Measurements from ENCODE around the gene PARP9. TPM values are rescaled to one million over a fixed set of nuclear protein-coding genes. Genes with fewer than 3 reads are reported as not detected.
"Not testable (repeated sequence)": the region's sequence is repeated elsewhere in the genome, so short reads cannot be mapped to it uniquely, and the experiment has no call there.

The PARP9 gene
- total RNA-seq, 1 donor from 2014 or later: 29.8 TPM

DNA sequence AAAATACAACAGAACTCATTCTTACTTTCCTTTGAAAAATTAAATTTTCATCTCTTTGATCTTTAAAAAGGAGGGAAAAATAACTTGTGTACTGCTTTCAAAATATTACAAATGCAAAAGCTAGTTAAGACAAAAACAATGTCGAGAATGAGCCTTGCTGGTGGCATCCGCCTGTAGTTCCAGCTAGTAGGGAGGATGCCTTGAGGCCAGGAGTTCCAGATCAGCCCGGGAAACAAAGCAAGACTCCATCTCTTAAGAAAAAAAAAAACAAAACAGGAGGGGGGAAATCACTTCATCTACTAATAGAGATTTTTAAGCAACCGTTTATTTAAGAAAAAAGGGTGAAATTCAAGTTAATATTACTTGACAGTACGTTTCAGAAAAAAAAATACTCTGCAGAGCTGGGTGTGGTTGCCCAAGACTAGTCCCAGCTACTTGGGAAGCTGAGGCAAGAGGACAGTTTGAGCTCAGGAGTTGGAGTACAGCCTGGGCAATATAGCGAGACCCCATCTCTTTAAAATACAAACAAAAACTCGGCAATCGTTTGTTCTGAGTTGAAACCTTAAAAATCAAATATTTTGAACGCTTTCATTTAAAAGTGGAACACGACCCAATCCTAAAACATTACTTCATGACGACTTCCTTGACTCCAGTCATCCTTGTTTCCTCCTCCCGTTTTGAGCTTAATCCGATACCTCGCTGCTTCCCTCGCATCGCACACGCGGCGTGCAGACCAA, 50.5 kb downstream of the PARP9 start:
- Mint-ChIP-seq H3K36me3 (ENCODE audit: low read depth) (peaks cover 26% of the 10 kb centered on the region), H3K9me3 (no peaks in the 10 kb centered on the region), H3K4me1 (ENCODE audit: low read depth) (peaks cover 31% of the 10 kb centered on the region), H3K27ac (peak overlapping the region; percentile 90), H3K4me3 (ENCODE audit: low read depth) (peak overlapping the region; percentile 87), H3K27me3 (ENCODE audit: low read depth) (peaks cover 2% of the 10 kb centered on the region)
- intact Hi-C loops (cut with micrococcal nuclease): loop anchor here (1.0 to 10.0 kb wide), 5 partner anchors 21 to 769 kb away; partner anchors contain the start of genes GOLGB1 and WDR5B
- no peak for DNase-seq (ENCODE audit: low spot score)

DNA sequence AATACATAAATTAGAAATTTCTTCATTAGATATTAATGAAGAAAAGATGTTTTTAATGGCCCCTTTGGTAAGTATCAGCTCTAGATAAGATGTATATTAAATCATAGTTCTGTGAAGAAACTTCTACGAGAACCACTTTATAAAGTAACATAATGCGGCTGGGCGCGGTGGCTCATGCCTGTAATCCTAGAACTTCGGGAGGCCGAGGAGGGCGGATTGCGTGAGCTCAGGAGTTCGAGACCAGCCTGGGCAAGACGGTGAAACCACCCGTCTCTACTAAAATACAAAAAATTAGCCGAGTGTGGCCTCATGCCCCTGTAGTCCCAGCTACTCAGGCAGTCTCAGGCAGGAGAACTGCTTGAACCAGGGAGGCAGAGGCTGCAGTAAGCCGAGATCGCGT, 51.8 kb downstream of the PARP9 start:
- peaks cover 42% of the 10 kb centered on the region for H3K4me1 Mint-ChIP-seq (ENCODE audit: low read depth)
- intact Hi-C loops (cut with micrococcal nuclease): loop anchor here (5.0 to 10.0 kb wide), 2 partner anchors 40 to 767 kb away; partner anchors contain the start of gene GOLGB1
- H3K9me3 Mint-ChIP-seq: no peaks in the 10 kb centered on the region
- H3K27ac Mint-ChIP-seq: no peak overlapping the region
- no peak overlapping the region for H3K4me3 Mint-ChIP-seq (ENCODE audit: low read depth)
- no peaks in the 10 kb centered on the region for H3K27me3 Mint-ChIP-seq (ENCODE audit: low read depth)
- H3K36me3 Mint-ChIP-seq (ENCODE audit: low read depth): peaks cover 31% of the 10 kb centered on the region
- no peak for DNase-seq (ENCODE audit: low spot score)

DNA sequence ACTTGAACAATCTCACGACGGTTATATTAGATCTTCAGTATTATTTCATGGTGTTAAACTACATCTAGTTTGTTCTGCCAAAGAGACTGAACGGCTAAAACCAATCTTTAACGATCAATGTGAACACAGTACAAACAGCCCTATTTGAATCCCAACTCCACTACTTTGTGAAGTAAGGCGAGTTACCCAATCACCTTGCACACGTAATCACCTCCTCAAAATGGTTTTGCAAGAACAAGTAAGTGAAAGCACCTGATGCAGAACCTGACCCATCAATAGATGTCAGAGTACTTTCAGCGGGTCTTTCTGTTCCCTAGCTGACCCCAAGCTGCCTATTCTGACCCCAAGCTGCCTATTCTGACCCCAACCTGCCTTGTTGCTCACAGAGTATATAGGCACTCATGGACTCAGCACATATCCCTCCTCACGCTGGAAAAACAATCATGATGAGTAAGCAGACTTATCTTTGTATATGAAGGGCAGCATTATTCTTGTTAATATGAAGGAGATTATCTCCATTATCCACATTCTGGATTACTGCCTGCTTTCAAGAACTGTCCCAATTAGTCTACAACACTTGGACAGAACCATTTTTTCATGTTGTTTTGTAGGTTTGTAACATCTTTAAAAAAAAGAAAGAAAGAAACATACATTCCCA, 53.1 kb downstream of the PARP9 start:
- intact Hi-C loops (cut with micrococcal nuclease): loop anchor here (5.0 to 10.0 kb wide), 2 partner anchors 39 to 766 kb away; partner anchors contain the start of gene GOLGB1
- H3K27ac Mint-ChIP-seq: no peak overlapping the region
- H3K4me1 Mint-ChIP-seq (ENCODE audit: low read depth): peaks cover 47% of the 10 kb centered on the region
- H3K4me3 Mint-ChIP-seq (ENCODE audit: low read depth): no peak overlapping the region
- peaks cover 31% of the 10 kb centered on the region for H3K36me3 Mint-ChIP-seq (ENCODE audit: low read depth)
- no peaks in the 10 kb centered on the region for H3K9me3 Mint-ChIP-seq
- H3K27me3 Mint-ChIP-seq (ENCODE audit: low read depth): no peaks in the 10 kb centered on the region
- no peak for DNase-seq (ENCODE audit: low spot score)

DNA sequence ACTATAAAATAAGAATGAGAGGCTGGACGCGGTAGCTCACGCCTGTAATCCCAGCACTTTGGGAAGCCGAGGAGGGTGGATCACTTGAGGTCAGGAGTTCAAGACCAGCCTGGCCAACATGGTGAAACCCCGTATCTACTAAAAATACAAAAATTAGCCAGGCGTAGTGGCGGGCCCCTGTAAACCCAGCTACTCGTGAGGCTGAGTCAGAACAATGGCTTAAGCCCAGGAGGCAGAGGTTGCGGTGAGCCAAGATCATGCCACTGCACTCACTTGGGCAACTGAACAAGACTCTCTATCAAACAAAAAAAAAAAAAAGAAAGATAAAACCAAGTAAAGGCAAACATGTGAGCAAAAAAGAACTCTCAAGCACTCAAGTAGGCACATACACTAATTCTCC, 55.2 kb downstream of the PARP9 start:
- H3K27ac Mint-ChIP-seq; DNase-seq (ENCODE audit: low spot score); H3K9me3 Mint-ChIP-seq; intact Hi-C loops (cut with micrococcal nuclease); H3K27me3 Mint-ChIP-seq (ENCODE audit: low read depth); H3K4me3 Mint-ChIP-seq (ENCODE audit: low read depth): not testable (repeated sequence)
- Mint-ChIP-seq H3K4me1 (ENCODE audit: low read depth) (peaks cover 47% of the 10 kb centered on the region), H3K36me3 (ENCODE audit: low read depth) (peaks cover 39% of the 10 kb centered on the region)

DNA sequence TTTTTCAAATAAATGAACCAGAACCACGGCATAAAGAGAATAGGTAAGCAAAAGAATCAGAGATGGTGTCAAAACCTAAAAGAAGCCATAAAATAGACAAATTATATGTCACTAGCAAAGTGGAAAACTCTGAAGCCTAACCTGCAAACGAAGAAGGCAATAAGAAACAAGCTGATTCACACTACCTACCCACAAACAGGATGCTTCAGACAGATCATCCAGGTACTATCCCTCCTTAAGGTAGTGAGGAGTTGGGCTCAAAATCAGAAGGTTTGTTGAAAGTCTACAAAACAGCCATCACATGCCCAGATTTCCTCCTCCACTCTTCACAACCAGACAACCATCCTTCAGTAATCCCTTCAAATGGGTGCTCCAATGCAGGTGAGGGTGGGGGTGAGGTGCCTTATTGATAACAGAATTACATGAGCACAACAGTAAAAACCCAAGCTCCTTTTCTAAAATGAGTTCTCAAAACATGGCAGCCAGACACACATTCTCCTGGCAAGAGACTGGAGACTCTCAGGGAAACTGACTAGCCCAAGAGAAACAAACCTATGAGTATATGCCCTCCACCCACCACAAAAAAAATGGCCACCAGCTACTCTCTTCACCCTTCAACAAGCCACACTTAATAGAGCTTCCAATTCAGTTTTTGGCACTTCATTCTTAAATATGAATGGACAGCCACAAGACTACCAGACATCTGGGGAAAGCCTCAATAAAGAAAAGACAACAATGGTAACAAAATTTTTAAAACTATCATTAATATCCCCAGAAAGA, 55.8 kb downstream of the PARP9 start:
- intact Hi-C loops (cut with micrococcal nuclease): no loop called here
- Mint-ChIP-seq H3K9me3 (no peaks in the 10 kb centered on the region), H3K27ac (no peak overlapping the region), H3K4me1 (ENCODE audit: low read depth) (peaks cover 49% of the 10 kb centered on the region), H3K36me3 (ENCODE audit: low read depth) (peaks cover 41% of the 10 kb centered on the region), H3K27me3 (ENCODE audit: low read depth) (no peaks in the 10 kb centered on the region), H3K4me3 (ENCODE audit: low read depth) (no peak overlapping the region)
- DNase-seq (ENCODE audit: low spot score): no peak

DNA sequence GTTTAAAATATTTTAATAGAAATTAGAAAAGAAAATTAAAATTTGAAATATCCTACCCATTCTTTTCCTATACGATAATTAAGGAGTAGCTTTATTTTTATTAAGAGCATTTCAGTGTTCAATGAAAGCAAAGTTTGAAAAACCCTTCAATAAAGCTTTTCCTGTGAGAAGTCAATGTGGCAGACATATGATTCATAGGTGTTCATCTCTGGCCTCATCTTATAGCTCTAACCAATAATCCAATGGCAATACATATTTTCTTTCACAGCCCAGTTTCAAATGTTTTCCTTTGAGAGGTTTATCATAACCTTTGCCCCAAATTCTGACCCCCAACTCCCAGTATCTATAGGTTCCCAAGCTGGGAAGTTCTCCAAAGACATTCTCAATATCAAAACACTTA, 57.6 kb downstream of the PARP9 start:
- Mint-ChIP-seq H3K4me1 (ENCODE audit: low read depth) (peaks cover 46% of the 10 kb centered on the region), H3K4me3 (ENCODE audit: low read depth) (no peak overlapping the region), H3K9me3 (no peaks in the 10 kb centered on the region), H3K27ac (peak overlapping the region; percentile 4), H3K36me3 (ENCODE audit: low read depth) (peaks cover 37% of the 10 kb centered on the region), H3K27me3 (ENCODE audit: low read depth) (no peaks in the 10 kb centered on the region)
- intact Hi-C loops (cut with micrococcal nuclease): no loop called here
- DNase-seq (ENCODE audit: low spot score): no peak

DNA sequence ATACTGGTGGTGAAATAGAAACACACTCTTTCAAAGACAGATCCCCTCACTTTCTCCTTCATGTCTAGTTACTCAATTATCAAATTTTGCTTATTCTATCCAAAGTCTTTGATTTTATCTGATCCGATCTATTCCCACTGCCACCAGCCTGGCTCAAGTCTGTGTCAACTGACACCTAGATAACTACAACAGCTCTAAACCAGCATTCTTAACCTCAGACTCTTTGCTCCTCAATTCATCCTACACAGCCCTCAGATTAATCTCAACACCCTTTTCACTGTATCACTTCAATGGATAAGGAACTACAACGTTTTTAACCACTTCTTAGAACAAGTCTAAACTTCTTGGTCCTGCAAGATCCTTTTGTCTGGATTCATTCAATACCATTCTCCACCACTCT, 58.4 kb downstream of the PARP9 start:
- H3K4me1 Mint-ChIP-seq (ENCODE audit: low read depth): peaks cover 44% of the 10 kb centered on the region
- no peaks in the 10 kb centered on the region for H3K27me3 Mint-ChIP-seq (ENCODE audit: low read depth)

DNA sequence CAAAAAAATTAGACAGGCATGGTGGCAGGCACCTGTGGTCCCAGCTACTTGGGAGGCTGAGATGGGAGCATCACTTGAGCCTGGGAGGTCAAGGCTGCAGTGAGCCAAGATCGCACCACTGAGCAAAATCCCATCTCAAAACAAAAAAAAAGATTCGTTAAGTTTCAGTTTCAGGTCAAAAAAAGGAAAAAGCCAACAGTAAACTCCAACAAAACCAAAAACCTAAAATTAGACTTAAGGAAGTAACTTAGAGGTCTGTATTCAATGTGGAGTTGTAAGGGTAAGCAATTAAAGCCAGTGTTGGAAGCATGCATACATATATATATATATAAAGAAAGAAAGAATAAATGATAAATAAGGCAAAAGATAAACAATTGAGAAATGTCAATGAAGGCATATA, 61.2 kb downstream of the PARP9 start:
- Mint-ChIP-seq H3K9me3 (no peaks in the 10 kb centered on the region), H3K36me3 (ENCODE audit: low read depth) (peaks cover 32% of the 10 kb centered on the region), H3K27ac (no peak overlapping the region), H3K4me1 (ENCODE audit: low read depth) (peaks cover 46% of the 10 kb centered on the region), H3K27me3 (ENCODE audit: low read depth) (no peaks in the 10 kb centered on the region), H3K4me3 (ENCODE audit: low read depth) (no peak overlapping the region)
- intact Hi-C loops (cut with micrococcal nuclease): no loop called here
- DNase-seq (ENCODE audit: low spot score): no peak

More for the DNA sequence above, 58.4 kb downstream of the PARP9 start:
- intact Hi-C loops (cut with micrococcal nuclease): no loop called here
- Mint-ChIP-seq H3K9me3 (no peaks in the 10 kb centered on the region), H3K4me3 (ENCODE audit: low read depth) (no peak overlapping the region), H3K36me3 (ENCODE audit: low read depth) (peaks cover 37% of the 10 kb centered on the region), H3K27ac (no peak overlapping the region)
- no peak for DNase-seq (ENCODE audit: low spot score)

DNA sequence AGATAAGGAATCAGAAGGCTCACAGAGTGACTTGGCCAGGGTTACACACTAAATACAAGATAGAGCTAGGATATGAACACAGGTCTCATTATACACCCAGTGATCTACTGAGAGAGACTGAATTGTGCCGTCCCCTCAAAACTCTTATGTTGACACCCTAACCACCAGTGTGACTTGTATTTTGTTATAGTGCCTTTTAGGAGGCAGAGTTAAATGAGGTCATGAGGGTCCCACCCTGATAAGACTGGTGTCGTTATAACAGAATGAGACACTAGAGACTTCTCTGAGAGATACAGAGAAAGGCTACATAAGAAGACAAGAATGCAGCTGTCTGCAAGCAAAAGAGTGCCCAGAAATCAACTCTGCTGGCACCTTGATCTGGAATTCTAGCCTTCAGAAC, 62.0 kb downstream of the PARP9 start:
- Mint-ChIP-seq H3K9me3 (no peaks in the 10 kb centered on the region), H3K4me1 (ENCODE audit: low read depth) (peaks cover 48% of the 10 kb centered on the region), H3K4me3 (ENCODE audit: low read depth) (no peak overlapping the region), H3K27me3 (ENCODE audit: low read depth) (no peaks in the 10 kb centered on the region), H3K27ac (no peak overlapping the region), H3K36me3 (ENCODE audit: low read depth) (peaks cover 40% of the 10 kb centered on the region)
- intact Hi-C loops (cut with micrococcal nuclease): no loop called here
- DNase-seq (ENCODE audit: low spot score): no peak

DNA sequence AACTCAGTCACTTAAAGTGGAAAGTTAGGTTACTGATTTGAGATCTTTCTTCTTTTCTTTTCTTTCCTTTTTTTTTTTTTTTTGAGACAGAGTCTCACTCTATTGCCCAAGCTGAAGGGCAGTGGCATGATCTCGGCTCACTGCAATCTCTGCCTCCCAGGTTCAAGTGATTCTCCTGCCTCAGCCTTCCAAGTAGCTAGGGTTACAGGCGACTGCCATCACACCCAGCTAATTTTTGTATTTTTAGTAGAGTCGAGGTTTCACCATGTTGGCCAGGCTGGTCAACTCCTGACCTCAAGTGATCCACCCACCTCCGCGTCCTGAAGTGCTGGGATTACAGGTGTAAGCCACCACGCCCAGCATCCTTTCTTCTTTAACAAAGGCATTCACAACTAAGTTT, 63.1 kb downstream of the PARP9 start:
- DNase-seq (ENCODE audit: low spot score); intact Hi-C loops (cut with micrococcal nuclease): not testable (repeated sequence)
- peaks cover 49% of the 10 kb centered on the region for H3K4me1 Mint-ChIP-seq (ENCODE audit: low read depth)

DNA sequence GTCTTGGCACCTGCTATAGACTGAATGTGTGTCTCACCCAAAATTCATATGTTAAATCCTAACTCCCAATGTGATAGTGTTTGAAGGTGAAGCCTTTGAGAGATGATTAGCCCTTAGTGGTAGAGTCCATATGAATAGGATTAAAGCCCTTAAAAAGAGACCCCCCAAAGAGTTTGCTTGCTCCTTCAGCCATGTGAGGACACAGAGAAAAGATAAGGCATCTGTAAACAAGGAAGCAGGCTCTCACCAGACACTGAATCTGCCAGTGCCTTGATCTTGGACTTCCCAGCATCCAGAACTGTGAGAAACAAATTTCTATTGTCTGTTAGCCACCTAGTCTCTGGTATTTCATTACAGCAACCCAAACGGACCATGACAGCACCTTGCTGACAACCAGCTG, 65.9 kb downstream of the PARP9 start:
- Mint-ChIP-seq H3K9me3 (no peaks in the 10 kb centered on the region), H3K27me3 (ENCODE audit: low read depth) (no peaks in the 10 kb centered on the region), H3K4me3 (ENCODE audit: low read depth) (no peak overlapping the region), H3K27ac (no peak overlapping the region), H3K36me3 (ENCODE audit: low read depth) (peaks cover 50% of the 10 kb centered on the region), H3K4me1 (ENCODE audit: low read depth) (peaks cover 44% of the 10 kb centered on the region)
- intact Hi-C loops (cut with micrococcal nuclease): no loop called here
- no peak for DNase-seq (ENCODE audit: low spot score)

More for the DNA sequence above, 63.1 kb downstream of the PARP9 start:
- not testable (repeated sequence) for H3K27me3 Mint-ChIP-seq (ENCODE audit: low read depth); H3K27ac Mint-ChIP-seq; H3K4me3 Mint-ChIP-seq (ENCODE audit: low read depth); H3K9me3 Mint-ChIP-seq
- H3K36me3 Mint-ChIP-seq (ENCODE audit: low read depth): peaks cover 47% of the 10 kb centered on the region

DNA sequence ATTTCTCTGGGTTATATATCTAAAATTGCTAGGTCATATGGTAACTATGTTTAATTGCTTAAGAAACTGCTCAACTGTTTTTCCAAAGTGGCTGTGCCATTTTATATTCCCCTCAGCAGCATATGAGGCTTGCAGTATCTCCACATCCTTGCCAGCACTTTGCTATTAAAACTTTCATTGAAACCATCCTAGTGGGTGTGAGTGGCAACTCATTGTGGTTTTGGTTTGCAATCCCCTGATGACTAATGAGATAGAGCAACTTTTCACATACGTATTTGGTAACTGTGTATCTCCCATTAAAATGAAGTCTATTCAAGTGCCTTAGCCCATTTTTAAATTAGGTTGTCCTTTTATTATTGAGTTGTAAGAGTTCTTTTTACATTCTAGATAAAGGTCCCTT, 66.7 kb downstream of the PARP9 start:
- Mint-ChIP-seq H3K36me3 (ENCODE audit: low read depth) (peaks cover 58% of the 10 kb centered on the region), H3K27me3 (ENCODE audit: low read depth) (no peaks in the 10 kb centered on the region), H3K27ac (no peak overlapping the region), H3K4me1 (ENCODE audit: low read depth) (peaks cover 44% of the 10 kb centered on the region), H3K9me3 (no peaks in the 10 kb centered on the region), H3K4me3 (ENCODE audit: low read depth) (no peak overlapping the region)
- intact Hi-C loops (cut with micrococcal nuclease): loop anchor here (1.0 kb wide), 2 partner anchors 14 to 37 kb away; no protein-coding TSS in a partner anchor
- no peak for DNase-seq (ENCODE audit: low spot score)
